Stimulated activated CD8-positive, alpha-beta memory T cell treated with anti-CD3 and anti-CD28 coated beads, Interleukin-12 subunit alpha, Interleukin-12 subunit beta, amount 100 ng/mL, for 24 hours (primary cell): Measurements from ENCODE around the gene UTP20.
"Not testable (repeated sequence)": the region's sequence is repeated elsewhere in the genome, so short reads cannot be mapped to it uniquely, and the experiment has no call there.

Source experiments
- DNase-seq: peaks from one replicate; pipeline ENCODE4 v3.0.0-alpha.2; 2020; ENCODE audit errors: extremely low read depth

Gene UTP20

GRCh38 chr12:101327051-101327450 is 47.1 kb downstream of the UTP20 start:
- DNase-seq: no peak

GRCh38 chr12:101327546-101327945 is 47.6 kb downstream of the UTP20 start:
- no peak for DNase-seq

- DNase-seq: no peak
These were observed 49.0 kb downstream of the UTP20 start for GRCh38 chr12:101328917-101329316.

- no peak for DNase-seq
These were observed 50.7 kb downstream of the UTP20 start for GRCh38 chr12:101330631-101331030.

- no peak for DNase-seq
These were observed 56.5 kb downstream of the UTP20 start for GRCh38 chr12:101336437-101336836.

GRCh38 chr12:101338087-101338486 is 58.2 kb downstream of the UTP20 start:
- DNase-seq: no peak

GRCh38 chr12:101343893-101344292 is 64.0 kb downstream of the UTP20 start:
- no peak for DNase-seq

- no peak for DNase-seq
These were observed 71.8 kb downstream of the UTP20 start for GRCh38 chr12:101351682-101352081.

GRCh38 chr12:101356794-101357193 is 76.9 kb downstream of the UTP20 start:
- DNase-seq: no peak

- DNase-seq: no peak
These were observed 81.5 kb downstream of the UTP20 start for GRCh38 chr12:101361455-101361854.

- no peak for DNase-seq
These were observed 88.1 kb downstream of the UTP20 start for GRCh38 chr12:101368016-101368415.

- DNase-seq: no peak
These were observed 92.5 kb downstream of the UTP20 start for GRCh38 chr12:101372431-101372830.

GRCh38 chr12:101375573-101375972 is 95.7 kb downstream of the UTP20 start:
- DNase-seq: no peak

GRCh38 chr12:101379149-101379548 is 99.2 kb downstream of the UTP20 start:
- DNase-seq: no peak

- not testable (repeated sequence) for DNase-seq
These were observed 111.3 kb downstream of the UTP20 start for GRCh38 chr12:101391181-101391580.

GRCh38 chr12:101407049-101407435 is 127.1 kb downstream of the UTP20 start:
- no peak for DNase-seq

- DNase-seq: peak; percentile 61
These were observed 127.8 kb downstream of the UTP20 start, which contains the start of gene ARL1 for GRCh38 chr12:101407436-101408345. Gene ARL1, minus strand, starts transcription at chr12:101407772. Its CDS starts 127 bp downstream, at chr12:101407645.

- DNase-seq: not testable (repeated sequence)
These were observed 130.3 kb downstream of the UTP20 start for GRCh38 chr12:101410169-101410568.

GRCh38 chr12:101414533-101415119 is 134.7 kb downstream of the UTP20 start:
- DNase-seq: no peak

- DNase-seq: no peak
These were observed 135.3 kb downstream of the UTP20 start for GRCh38 chr12:101415228-101415627.

- not testable (repeated sequence) for DNase-seq
These were observed 142.2 kb downstream of the UTP20 start for GRCh38 chr12:101422066-101422465.

GRCh38 chr12:101424620-101425019 is 144.7 kb downstream of the UTP20 start:
- no peak for DNase-seq

- no peak for DNase-seq
These were observed 150.6 kb downstream of the UTP20 start for GRCh38 chr12:101430456-101430855.
